Erythroblast (primary cell): Measurements from ENCODE around the gene IL36G.

Experiments used
- GATA1 ChIP-seq: IDR thresholded peaks from 2 replicates; pipeline ENCODE4 v1.6.1; 2011; ENCODE audit warnings: low read depth, mild to moderate bottlenecking, control low read depth, low read length, moderate library complexity
- POLR2A ChIP-seq: IDR thresholded peaks from 2 replicates; pipeline ENCODE4 v1.6.1; 2011; ENCODE audit warnings: mild to moderate bottlenecking, low read length

- TF ChIP-seq POLR2A (no peak), GATA1 (no peak)
Measured at GRCh38 chr2:113005030-113005509, 27.3 kb downstream of the IL36G start, which contains the start of gene IL36A.
